Osteocyte (in vitro differentiated cells): ENCODE results near the gene BLTP2. TPM values are rescaled to one million over a fixed set of nuclear protein-coding genes. Genes with fewer than 3 reads are reported as not detected.

Source experiments
- DNase-seq: peaks from one replicate; pipeline ENCODE4 v3.0.0; 2021; ENCODE audit warnings: mixed read lengths; ENCODE audit not compliant: unreplicated experiment; ENCODE audit errors: extremely low spot score
- H3K27ac Mint-ChIP-seq: one replicate; pipeline ENCODE4 v1.8.0; 2021; ENCODE audit warnings: mild to moderate bottlenecking, mixed read lengths; ENCODE audit not compliant: unreplicated experiment
- H3K27me3 Mint-ChIP-seq: one replicate; pipeline ENCODE4 v1.8.0; 2021; ENCODE audit warnings: mixed read lengths; ENCODE audit not compliant: unreplicated experiment
- H3K36me3 Mint-ChIP-seq: one replicate; pipeline ENCODE4 v1.8.0; 2021; ENCODE audit warnings: mixed read lengths; ENCODE audit not compliant: unreplicated experiment
- H3K4me1 Mint-ChIP-seq: one replicate; pipeline ENCODE4 v1.8.0; 2021; ENCODE audit warnings: mixed read lengths; ENCODE audit not compliant: unreplicated experiment
- H3K4me3 Mint-ChIP-seq: one replicate; pipeline ENCODE4 v1.8.0; 2021; ENCODE audit warnings: mild to moderate bottlenecking, moderate library complexity, mixed read lengths; ENCODE audit not compliant: unreplicated experiment
- H3K9me3 Mint-ChIP-seq: one replicate; pipeline ENCODE4 v1.8.0; 2021; ENCODE audit warnings: mixed read lengths; ENCODE audit not compliant: unreplicated experiment
- total RNA-seq: library from RNA; stranded (reverse); gene quantifications from 2 replicates; pipeline ENCODE4 v1.2.1, GENCODE V29; 2021
- TF ChIP-seq, protein P1 (sequence below): fragments of 200-600 bp; sonication (generic); IDR thresholded peaks from 2 replicates; pipeline ENCODE4 v1.5.0; 2021; ENCODE audit warnings: antibody characterized with exemption, mild to moderate bottlenecking, moderate library complexity

The BLTP2 gene
- total RNA-seq, 1 donor from 2014 or later: 159 TPM

DNA sequence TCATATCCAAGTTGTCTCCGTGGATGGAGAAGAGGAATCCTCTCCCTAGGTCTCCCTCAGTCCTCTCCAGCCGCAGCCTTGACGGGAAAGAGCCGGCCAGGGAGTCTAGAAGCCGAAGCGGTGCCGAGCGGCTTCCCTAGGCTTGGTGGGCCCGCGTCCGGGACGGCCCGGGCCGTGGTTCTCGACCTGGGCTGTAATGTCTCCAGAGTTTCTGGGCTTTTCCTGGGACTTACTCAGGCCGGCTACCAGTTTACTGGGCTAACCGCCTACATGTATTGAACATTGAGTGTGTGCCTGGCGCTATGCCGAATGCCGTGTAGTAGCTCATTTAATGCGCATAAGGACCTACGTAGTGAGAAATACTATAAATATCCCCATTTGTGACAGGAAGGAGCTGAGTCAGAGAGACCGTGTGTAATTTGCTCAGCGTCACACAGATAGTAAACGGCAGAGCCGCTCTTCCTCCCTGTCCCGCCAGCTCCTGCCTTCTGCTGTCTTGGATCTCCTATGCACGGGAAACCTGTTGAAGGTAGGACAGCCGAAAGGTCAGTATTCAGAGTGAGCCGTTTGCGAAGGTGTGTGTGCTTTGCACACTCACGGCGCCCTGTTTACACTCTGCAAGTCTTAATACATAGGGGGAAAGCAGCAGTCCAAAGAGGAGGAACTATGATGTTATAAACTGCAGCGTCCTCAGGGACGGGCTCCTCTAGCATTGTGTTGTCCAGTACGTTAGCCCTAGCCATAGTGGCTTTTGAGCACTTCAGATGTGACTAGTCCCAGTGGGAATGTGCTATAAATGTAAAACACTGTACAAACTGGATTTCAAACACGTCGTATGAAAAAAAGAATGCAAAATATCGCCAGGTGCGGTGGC is 45.4 kb downstream of the BLTP2 start:
- H3K4me3 Mint-ChIP-seq: peak overlapping the region; percentile 93
- H3K9me3 Mint-ChIP-seq: no peaks in the 10 kb centered on the region
- TF ChIP-seq, protein P1, sequence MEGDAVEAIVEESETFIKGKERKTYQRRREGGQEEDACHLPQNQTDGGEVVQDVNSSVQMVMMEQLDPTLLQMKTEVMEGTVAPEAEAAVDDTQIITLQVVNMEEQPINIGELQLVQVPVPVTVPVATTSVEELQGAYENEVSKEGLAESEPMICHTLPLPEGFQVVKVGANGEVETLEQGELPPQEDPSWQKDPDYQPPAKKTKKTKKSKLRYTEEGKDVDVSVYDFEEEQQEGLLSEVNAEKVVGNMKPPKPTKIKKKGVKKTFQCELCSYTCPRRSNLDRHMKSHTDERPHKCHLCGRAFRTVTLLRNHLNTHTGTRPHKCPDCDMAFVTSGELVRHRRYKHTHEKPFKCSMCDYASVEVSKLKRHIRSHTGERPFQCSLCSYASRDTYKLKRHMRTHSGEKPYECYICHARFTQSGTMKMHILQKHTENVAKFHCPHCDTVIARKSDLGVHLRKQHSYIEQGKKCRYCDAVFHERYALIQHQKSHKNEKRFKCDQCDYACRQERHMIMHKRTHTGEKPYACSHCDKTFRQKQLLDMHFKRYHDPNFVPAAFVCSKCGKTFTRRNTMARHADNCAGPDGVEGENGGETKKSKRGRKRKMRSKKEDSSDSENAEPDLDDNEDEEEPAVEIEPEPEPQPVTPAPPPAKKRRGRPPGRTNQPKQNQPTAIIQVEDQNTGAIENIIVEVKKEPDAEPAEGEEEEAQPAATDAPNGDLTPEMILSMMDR: no peak
- H3K4me1 Mint-ChIP-seq: peaks cover 20% of the 10 kb centered on the region
- H3K27ac Mint-ChIP-seq: peak overlapping the region; percentile 94
- H3K36me3 Mint-ChIP-seq: no peaks in the 10 kb centered on the region
- no peaks in the 10 kb centered on the region for H3K27me3 Mint-ChIP-seq
- peak; percentile 85 for DNase-seq

DNA sequence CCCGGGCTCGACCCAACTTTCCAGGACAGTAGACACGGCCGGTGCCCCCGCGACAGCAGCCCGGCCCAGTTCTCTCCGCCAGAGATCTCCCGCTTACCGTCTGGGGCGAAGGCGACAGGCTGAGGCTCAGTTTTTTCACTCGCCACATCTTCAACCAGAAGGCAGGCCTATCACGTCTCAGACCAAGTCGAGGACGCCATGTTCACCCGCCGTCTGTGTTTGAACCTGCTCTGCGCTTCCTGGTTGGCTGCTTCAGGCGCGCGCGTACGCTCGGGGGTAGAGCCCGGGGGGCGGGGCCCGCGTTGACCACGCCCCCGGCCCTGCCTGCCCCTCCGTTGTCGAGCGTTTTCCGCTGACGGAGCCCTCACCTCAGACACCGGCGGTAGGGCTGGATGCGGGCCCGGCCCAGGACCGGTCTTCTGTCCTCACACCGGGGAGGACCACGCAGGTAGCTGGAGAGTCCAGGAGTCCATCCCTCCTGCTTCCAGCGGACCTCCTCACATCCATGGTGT is 46.1 kb downstream of the BLTP2 start, which contains the start of gene SPAG5:
Gene SPAG5, minus strand, starts transcription at position 227 of the 512 bp plus-strand sequence. Its CDS starts 79 bp downstream, at position 148.
- peak within 1 kb of the TSS; percentile 94 for H3K27ac Mint-ChIP-seq
- H3K9me3 Mint-ChIP-seq: no peaks in the 10 kb centered on the region
- no peaks in the 10 kb centered on the region for H3K36me3 Mint-ChIP-seq

DNA sequence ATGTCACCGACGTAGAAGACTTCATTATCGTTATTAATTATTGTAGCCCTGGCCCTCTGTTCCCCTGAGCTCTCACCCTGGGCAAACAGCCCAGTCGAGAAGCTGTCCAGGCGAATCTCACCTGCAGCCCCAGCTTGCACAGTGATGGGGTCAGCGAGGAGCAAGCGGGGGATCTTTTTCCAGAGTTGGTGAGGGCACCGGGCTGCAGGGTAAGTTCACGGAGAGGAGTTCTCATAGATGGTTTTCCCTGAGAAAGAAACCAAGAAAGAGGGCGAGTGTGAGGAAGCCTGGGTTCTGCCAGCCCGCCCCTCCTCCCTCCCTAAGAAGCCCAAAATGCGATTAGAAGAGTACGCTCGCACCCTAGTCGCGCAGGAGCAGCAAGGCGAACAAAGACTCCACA is 46.6 kb downstream of the BLTP2 start:
- TF ChIP-seq, protein P1: no peak
- Mint-ChIP-seq H3K4me3 (peak overlapping the region; percentile 93), H3K27me3 (no peaks in the 10 kb centered on the region), H3K4me1 (peaks cover 20% of the 10 kb centered on the region), H3K27ac (peak overlapping the region; percentile 93), H3K36me3 (no peaks in the 10 kb centered on the region), H3K9me3 (no peaks in the 10 kb centered on the region)
- DNase-seq: no peak

More for the DNA sequence above, 46.1 kb downstream of the BLTP2 start, which contains the start of gene SPAG5:
- Mint-ChIP-seq H3K4me3 (peak within 1 kb of the TSS; percentile 93), H3K27me3 (no peaks in the 10 kb centered on the region), H3K4me1 (peaks cover 20% of the 10 kb centered on the region)
- DNase-seq: peak; percentile 97
- TF ChIP-seq, protein P1: no peak

DNA sequence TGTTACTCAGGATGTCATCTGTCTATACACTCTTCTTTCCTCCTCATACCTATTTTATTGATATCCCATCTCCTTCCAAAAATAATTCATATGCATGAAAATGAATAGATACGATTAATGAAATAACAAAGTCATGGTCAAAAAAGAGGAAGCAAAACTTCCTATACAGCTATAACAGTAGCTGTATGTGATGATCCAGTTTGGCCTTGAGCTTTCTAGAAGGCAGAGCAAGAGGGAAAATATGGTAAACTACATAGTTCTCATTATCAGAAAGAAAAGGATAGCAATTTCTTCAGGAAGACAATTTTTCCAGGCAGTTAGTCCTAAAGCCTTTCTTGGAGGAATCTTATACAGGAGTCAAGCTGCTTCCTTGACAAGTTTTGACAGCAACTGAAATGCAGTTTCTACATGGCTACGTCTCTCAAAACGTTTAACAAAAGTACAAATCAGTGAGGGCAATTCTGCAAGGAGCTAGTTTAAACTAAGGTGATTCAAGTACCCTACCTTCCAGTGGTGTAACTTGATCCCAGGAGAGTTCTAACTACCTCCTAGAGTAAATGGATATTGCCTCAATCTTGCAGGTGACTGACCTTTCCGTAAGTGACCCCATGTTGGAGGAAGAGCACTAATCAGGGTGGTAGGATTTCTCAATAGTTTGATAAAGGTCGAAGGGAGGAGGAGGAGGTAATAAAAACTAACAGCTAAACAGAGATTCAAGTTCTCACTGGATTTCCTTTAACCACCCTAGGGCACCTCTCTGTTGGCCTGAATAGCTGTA is 47.2 kb downstream of the BLTP2 start:
- H3K36me3 Mint-ChIP-seq: no peaks in the 10 kb centered on the region
- H3K9me3 Mint-ChIP-seq: no peaks in the 10 kb centered on the region
- TF ChIP-seq, protein P1: no peak
- peaks cover 20% of the 10 kb centered on the region for H3K4me1 Mint-ChIP-seq
- peak overlapping the region; percentile 93 for H3K4me3 Mint-ChIP-seq
- no peak for DNase-seq
- H3K27me3 Mint-ChIP-seq: no peaks in the 10 kb centered on the region
- H3K27ac Mint-ChIP-seq: peak overlapping the region; percentile 93

Other genes with a start within 250 kb of the BLTP2 start
- gene SLC46A1, start 238.9 kb downstream of the BLTP2 start, total RNA-seq: 5.5 and 5.9 TPM in 2 replicates
- gene SLC13A2, start 171.5 kb downstream of the BLTP2 start, total RNA-seq: not detected in 2 replicates
- gene FOXN1, start 138.8 kb downstream of the BLTP2 start, total RNA-seq: not detected in 2 replicates
- gene UNC119, start 92.5 kb downstream of the BLTP2 start, total RNA-seq: 26.0 and 34.9 TPM in 2 replicates
- gene PIGS, start 73.6 kb downstream of the BLTP2 start, total RNA-seq: 80.0 and 84.3 TPM in 2 replicates
- gene ALDOC, start 68.3 kb downstream of the BLTP2 start, total RNA-seq: 2.7 and 3.2 TPM in 2 replicates
- gene SPAG5, start 46.1 kb downstream of the BLTP2 start, total RNA-seq: 15.2 and 15.6 TPM in 2 replicates
- 7.9 and 10.3 TPM in 2 replicates for gene RSKR, start 31.0 kb downstream of the BLTP2 start, total RNA-seq
- 71.0 and 73.0 TPM in 2 replicates for gene SDF2, start 16.7 kb upstream of the BLTP2 start, total RNA-seq
- gene SUPT6H, start 17.0 kb upstream of the BLTP2 start, total RNA-seq: 91.2 and 92.0 TPM in 2 replicates
- 2.1 and 3.0 TPM in 2 replicates for gene PROCA1, start 66.7 kb upstream of the BLTP2 start, total RNA-seq
- 153 TPM in 2 replicates for gene RAB34, start 72.7 kb upstream of the BLTP2 start, total RNA-seq
- gene RPL23A, start 74.8 kb upstream of the BLTP2 start, total RNA-seq: 1,390 and 1,395 TPM in 2 replicates
- 3.8 and 5.8 TPM in 2 replicates for gene TLCD1, start 81.1 kb upstream of the BLTP2 start, total RNA-seq
- gene NEK8, start 83.6 kb upstream of the BLTP2 start, total RNA-seq: 8.5 and 9.9 TPM in 2 replicates
- 76.1 and 95.5 TPM in 2 replicates for gene TRAF4, start 98.9 kb upstream of the BLTP2 start, total RNA-seq
- 19.4 and 21.2 TPM in 2 replicates for gene FAM222B, start 197.6 kb upstream of the BLTP2 start, total RNA-seq
- 38.3 and 38.5 TPM in 2 replicates for gene ERAL1, start 209.9 kb upstream of the BLTP2 start, total RNA-seq